Activated CD8-positive, alpha-beta memory T cell treated with anti-CD3 and anti-CD28 coated beads, Interleukin-2, amount 50 U/mL, for 24 hours (primary cell): ENCODE results near the gene OPHN1.

Experiments used
- DNase-seq: peaks from one replicate; pipeline ENCODE4 v3.0.0-alpha.2; 2020; ENCODE audit errors: extremely low read depth

Gene OPHN1, protein sequence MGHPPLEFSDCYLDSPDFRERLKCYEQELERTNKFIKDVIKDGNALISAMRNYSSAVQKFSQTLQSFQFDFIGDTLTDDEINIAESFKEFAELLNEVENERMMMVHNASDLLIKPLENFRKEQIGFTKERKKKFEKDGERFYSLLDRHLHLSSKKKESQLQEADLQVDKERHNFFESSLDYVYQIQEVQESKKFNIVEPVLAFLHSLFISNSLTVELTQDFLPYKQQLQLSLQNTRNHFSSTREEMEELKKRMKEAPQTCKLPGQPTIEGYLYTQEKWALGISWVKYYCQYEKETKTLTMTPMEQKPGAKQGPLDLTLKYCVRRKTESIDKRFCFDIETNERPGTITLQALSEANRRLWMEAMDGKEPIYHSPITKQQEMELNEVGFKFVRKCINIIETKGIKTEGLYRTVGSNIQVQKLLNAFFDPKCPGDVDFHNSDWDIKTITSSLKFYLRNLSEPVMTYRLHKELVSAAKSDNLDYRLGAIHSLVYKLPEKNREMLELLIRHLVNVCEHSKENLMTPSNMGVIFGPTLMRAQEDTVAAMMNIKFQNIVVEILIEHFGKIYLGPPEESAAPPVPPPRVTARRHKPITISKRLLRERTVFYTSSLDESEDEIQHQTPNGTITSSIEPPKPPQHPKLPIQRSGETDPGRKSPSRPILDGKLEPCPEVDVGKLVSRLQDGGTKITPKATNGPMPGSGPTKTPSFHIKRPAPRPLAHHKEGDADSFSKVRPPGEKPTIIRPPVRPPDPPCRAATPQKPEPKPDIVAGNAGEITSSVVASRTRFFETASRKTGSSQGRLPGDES

GRCh38 chrX:68433155-68433980, at the start of gene OPHN1:
OPHN1 (minus strand) TSS chrX:68433495; CDS start chrX:68433020, 475 bp downstream.
- no peak for DNase-seq

DNA sequence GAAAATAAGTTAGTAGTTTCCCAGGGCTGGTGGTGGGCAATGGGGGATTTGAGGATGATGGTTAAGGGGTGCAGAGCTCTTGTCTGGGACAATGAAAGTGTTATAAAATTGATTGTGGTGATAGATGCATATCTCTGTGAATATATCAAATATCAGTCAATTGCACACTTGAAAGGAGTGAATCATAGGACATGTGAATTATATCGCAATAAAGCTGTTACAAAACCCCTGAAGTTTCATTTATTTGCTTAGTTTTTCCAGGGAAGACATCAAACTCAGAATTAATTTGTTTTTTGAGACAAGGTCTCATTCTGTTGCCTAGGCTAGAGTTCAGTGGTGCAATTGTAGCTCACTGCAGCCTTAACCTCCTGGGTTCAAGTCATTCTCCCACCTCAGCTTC, 47.7 kb upstream of the OPHN1 start:
- no peak for DNase-seq

DNA sequence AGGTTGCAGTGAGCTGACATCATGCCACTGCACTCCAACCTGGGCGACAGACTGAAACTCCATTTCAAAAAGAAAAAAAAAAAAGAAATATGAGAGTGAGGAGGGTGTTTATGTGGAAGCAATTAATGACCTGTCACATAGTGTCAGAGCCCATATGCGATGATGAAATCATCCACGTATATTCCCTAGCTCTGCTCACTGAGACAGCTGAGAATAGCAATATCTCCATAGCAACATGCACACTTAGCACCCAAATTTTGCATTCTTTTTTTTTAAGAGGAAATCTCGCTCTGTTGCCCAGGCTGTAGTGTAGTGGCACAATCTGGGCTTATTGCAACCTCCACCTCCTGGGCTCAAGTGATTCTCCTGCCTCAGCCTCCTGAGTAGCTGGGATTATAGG, 31.5 kb upstream of the OPHN1 start:
- no peak for DNase-seq

DNA sequence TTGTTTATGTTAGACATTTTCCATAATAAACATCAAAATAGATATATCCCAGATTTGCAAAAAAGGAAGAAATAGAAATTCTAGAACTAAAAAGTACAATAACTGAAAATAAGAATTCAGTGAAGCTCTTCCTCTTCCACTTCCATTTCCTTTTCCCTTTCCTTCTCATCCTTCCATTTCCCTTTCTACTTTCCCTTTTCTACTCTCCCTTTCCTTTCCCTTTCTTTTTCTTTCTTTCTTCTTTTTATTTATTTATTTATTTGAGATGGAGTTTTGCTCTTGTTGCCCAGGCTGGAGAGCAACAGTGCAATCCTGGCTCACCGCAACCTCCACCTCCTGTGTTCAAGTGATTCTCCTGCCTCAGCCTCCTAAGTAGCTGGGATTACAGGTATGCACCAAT, 30.6 kb upstream of the OPHN1 start:
- no peak for DNase-seq

GRCh38 chrX:68462653-68463052, 29.4 kb upstream of the OPHN1 start:
- DNase-seq = no peak

- DNase-seq = no peak
Measured at GRCh38 chrX:68462197-68462596, 28.9 kb upstream of the OPHN1 start.

GRCh38 chrX:68461576-68461975, 28.3 kb upstream of the OPHN1 start:
- DNase-seq = no peak

- DNase-seq = no peak
Measured at GRCh38 chrX:68461093-68461492, 27.8 kb upstream of the OPHN1 start.

DNA sequence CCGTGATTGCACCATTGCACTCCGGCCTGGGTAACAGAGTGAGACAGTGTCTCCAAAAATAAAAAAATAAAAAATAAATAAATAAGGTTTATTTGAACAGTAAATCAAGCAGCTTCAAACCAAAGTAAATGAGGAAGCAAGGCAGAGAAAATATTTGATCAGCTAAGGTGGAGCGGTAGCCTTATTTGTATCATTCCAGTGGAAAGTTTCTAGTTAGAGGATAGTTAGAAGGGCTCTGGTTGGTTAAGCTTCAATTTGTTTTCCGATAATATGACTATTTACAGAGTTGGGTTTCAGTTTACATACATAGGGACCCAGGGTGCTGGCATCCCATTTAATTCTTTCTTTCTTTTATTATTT, 21.8 kb upstream of the OPHN1 start:
- no peak for DNase-seq

DNA sequence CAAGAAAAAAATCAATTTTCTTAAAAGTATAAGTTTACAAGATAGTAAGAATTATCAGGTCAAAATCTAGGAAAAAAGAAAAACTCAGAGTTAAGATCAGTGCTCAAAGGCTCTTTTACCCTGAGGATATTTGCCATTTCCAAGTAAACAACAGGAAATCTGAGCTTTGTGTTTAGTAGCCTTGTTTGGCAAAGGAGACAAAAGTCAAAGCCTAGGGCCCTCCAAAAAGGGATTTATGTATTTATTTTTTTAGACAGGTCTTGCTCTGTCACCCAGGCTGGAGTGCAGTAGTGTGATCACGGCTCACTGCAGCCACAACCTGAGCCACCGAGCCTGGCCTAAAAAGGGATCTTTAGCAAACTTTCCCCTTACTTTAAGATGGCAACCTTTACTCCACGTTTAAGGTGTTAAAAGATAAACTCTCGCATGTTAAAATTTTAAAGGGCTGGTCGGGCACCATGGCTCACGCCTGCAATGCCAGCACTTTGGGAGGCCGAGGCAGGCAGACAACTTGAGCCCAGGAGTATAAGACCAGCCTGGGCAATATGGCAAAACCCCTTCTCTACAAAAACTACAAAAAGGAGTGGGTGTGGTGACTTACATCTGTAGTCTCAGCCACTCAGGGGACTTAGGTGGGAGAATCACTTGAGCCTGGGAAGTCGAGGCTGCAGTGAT, 21.3 kb upstream of the OPHN1 start:
- no peak for DNase-seq

GRCh38 chrX:68451720-68452119, 18.4 kb upstream of the OPHN1 start:
- no peak for DNase-seq

GRCh38 chrX:68443155-68443868, 10.0 kb upstream of the OPHN1 start:
- no peak for DNase-seq

- DNase-seq = no peak
Measured at GRCh38 chrX:68440940-68441339, 7.6 kb upstream of the OPHN1 start.

DNA sequence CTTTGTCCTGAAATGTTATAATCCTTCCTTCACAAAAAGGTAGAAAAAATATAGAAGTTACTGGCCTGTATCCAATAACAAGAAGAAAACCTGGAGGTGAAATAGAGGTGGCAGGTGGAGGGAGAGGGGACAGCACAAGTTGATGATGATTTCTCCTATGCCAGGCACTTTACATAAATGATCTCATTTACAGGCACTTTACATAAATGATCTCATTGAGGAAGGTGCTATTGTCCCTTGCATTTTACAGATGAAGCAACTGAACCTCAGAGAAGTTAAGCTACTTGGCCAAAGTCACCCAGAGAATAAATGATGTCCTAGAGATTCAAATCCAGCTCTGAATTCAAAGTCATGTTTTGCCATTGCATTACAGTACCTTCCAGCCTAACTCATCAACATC, 7.1 kb upstream of the OPHN1 start:
- no peak for DNase-seq

GRCh38 chrX:68439341-68439740, 6.0 kb upstream of the OPHN1 start:
- no peak for DNase-seq

DNA sequence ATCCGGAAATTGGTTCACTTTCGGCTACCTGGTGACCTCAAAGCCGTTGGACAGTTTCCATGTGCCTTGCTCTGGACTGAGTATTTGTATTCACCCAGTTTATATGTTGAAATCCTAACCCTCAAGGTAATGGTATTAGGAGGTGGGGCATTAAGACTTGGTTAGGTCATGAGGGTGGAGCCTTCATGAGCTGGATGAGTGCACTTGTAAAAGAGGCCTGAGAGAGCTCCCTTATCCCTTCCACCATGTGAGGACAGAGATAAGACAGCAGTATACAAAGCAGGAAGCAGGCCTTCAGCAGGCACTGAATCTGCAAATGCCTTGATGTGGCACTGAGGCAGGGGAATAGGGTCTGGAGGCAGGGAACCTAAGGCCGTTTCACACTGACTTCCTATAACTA, 5.3 kb upstream of the OPHN1 start:
- no peak for DNase-seq

- DNase-seq = no peak
Measured at GRCh38 chrX:68433981-68434299, 645 bp upstream of the OPHN1 start.

DNA sequence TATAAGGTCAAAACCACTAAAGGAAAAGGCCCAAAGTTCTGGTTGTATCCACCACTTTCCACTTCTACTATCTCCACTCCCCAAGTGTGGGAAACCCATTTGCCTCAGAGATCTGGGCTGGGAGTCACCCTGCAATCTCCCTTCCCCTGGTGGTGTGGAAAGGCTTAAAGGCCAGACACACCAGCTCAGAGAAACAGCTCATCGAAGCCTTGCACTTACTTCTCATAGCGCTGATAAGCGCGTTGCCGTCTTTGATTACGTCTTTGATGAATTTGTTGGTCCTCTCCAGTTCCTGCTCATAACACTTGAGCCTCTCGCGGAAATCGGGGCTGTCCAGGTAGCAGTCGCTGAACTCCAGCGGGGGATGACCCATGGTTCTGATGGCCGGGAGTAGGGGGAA, 647 bp downstream of the OPHN1 start:
- no peak for DNase-seq

GRCh38 chrX:68431836-68432235, 1.5 kb downstream of the OPHN1 start:
- DNase-seq = no peak

- no peak for DNase-seq
Measured at GRCh38 chrX:68429216-68429615, 4.1 kb downstream of the OPHN1 start.

DNA sequence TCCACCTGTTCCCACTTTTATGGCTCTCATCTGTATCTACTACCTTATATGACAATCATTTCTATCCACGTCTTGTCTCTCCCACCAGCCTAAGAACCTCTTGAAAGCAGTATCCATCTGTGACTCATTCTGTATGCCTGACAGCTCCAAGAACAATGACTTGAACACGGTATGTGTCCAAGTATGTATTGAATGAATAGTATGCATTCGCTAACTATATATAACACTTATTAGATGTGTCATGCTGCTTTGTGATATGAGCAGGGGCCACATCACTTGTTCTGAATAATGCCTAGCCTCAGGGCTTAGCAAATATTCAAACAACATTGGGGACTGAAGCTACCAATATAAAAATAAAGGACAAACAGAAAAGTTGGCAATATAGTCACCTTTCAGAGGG, 4.9 kb downstream of the OPHN1 start:
- no peak for DNase-seq
